Measurements from ENCODE around the gene ANKH.

GRCh38 chr5:14660833-14661232 lies 210.7 kb downstream of the ANKH start:
- TF ChIP-seq, protein P1, sequence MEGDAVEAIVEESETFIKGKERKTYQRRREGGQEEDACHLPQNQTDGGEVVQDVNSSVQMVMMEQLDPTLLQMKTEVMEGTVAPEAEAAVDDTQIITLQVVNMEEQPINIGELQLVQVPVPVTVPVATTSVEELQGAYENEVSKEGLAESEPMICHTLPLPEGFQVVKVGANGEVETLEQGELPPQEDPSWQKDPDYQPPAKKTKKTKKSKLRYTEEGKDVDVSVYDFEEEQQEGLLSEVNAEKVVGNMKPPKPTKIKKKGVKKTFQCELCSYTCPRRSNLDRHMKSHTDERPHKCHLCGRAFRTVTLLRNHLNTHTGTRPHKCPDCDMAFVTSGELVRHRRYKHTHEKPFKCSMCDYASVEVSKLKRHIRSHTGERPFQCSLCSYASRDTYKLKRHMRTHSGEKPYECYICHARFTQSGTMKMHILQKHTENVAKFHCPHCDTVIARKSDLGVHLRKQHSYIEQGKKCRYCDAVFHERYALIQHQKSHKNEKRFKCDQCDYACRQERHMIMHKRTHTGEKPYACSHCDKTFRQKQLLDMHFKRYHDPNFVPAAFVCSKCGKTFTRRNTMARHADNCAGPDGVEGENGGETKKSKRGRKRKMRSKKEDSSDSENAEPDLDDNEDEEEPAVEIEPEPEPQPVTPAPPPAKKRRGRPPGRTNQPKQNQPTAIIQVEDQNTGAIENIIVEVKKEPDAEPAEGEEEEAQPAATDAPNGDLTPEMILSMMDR (IDR thresholded peaks at IDR 0.05), result no peak
- no peak for TF ChIP-seq POLR2AphosphoS5 (IDR thresholded peaks at IDR 0.05)
